A549 treated with AZD9567 at 1 μM for 4 hours (cell line): ENCODE data around the gene MUC15. TPM values are rescaled to one million over a fixed set of nuclear protein-coding genes. Genes with fewer than 3 reads are reported as not detected.

Experiments used
- total RNA-seq: library from RNA; stranded (reverse); fragments of 200-300 nt; extraction: Qiagen RNA extraction; gene quantifications from 5 replicates; pipeline ENCODE4 v1.2.3, GENCODE V29; 2022; ENCODE audit not compliant: insufficient read depth

The MUC15 gene, protein sequence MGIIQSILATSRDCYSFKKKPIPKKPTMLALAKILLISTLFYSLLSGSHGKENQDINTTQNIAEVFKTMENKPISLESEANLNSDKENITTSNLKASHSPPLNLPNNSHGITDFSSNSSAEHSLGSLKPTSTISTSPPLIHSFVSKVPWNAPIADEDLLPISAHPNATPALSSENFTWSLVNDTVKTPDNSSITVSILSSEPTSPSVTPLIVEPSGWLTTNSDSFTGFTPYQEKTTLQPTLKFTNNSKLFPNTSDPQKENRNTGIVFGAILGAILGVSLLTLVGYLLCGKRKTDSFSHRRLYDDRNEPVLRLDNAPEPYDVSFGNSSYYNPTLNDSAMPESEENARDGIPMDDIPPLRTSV
- not detected in 5 replicates for total RNA-seq

DNA sequence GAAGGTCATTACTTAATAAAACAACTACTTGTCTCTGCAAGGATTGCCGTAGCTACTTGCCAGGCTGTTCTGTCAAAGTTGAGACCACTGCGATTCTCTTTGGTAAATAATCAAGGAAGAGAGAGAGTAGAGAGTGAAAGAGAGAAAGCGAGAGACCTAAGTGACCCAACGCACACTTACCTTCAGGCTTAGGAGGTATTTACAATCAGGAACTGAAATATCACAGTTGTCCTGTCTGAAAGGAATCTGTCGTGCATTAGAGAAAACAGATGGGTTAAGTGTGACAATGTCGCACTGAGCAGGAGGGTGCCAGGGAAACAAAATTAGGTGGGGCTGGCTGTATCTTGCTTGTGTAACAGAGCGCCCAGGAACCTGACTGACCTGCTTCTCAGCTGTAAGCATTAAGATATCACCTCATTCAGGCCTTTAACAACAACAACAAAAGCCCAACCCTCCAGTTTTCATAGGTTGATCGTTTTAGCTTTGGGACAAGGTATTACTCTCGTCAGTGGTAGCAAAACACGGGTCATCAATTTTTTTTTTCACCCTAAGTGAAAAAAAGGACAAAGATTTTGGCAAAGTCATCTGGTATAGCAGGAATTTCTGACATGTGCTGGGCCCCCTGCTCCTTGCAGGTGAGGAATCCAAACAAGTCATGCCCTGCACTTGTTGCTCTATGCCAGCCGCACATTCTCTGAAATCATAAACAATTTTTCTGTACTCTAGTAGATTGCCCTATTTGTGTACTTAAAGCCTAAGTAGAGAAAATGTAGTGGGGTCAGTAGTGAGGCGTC is at the start of gene MUC15:
MUC15 (minus strand) TSS at position 403 of the 794 bp plus-strand sequence. CDS start 5,169 bp downstream, outside the sequence.

Other genes starting within 250 kb of the MUC15 start
- gene ANO3, start 240.1 kb downstream of the MUC15 start, total RNA-seq, result 0.02 TPM in 1 of 5 replicates, not detected in the others
- not detected in 5 replicates for gene SLC5A12, start 149.8 kb upstream of the MUC15 start, total RNA-seq